Fibroblast of lung (primary cell): Measurements from ENCODE around the gene FAS.

Source experiments
- CTCF ChIP-seq, 2 donors: IDR thresholded peaks in 1 of 2; conservative IDR thresholded peaks in 1 of 2; 1 replicate in 1 of 2; 2 replicates in 1 of 2; pipeline ENCODE4 v1.5.1; 2011 to 2012; ENCODE audit warnings: low read length in 2 of 2, control low read depth in 1 of 2, inconsistent platforms in 1 of 2, low read depth in 1 of 2, mild to moderate bottlenecking in 1 of 2
- EZH2 ChIP-seq: IDR thresholded peaks from 2 replicates; pipeline ENCODE4 v1.5.1; 2012; ENCODE audit warnings: low read length, control low read depth, mild to moderate bottlenecking; ENCODE audit errors: missing control alignments

- TF ChIP-seq CTCF (conservative IDR thresholded peaks at IDR 0.05 in 1 of 2, IDR thresholded peaks at IDR 0.05 in 1 of 2; ENCODE audit: low read depth in 1 of 2, low read length in 2 of 2) = no peak
- no peak for TF ChIP-seq EZH2
These were observed 4.7 kb downstream of the FAS start for GRCh38 chr10:88995156-88995876.
